Esophagus squamous epithelium (tissue), 4 donors: ENCODE data around the gene ILK.

Experiments
- POLR2A ChIP-seq, 4 donors: fragments of 450-650 bp; IDR thresholded peaks; one replicate each; pipeline ENCODE4 v1.6.1; 2017; ENCODE audit warnings: antibody characterized with exemption in 4 of 4, mild to moderate bottlenecking in 4 of 4, moderate library complexity in 3 of 4
- TF ChIP-seq, protein P1 (sequence below), 6 experiments: fragments of 450-650 bp in 4 of 6; fragments of 200-600 bp in 2 of 6; sonication (generic) in 2 of 6; IDR thresholded peaks; one replicate each; pipeline ENCODE4 v1.5.1; 2016 to 2019; ENCODE audit warnings: antibody characterized with exemption in 6 of 6, mild to moderate bottlenecking in 4 of 6, moderate library complexity in 4 of 6

- TF ChIP-seq, protein P1, sequence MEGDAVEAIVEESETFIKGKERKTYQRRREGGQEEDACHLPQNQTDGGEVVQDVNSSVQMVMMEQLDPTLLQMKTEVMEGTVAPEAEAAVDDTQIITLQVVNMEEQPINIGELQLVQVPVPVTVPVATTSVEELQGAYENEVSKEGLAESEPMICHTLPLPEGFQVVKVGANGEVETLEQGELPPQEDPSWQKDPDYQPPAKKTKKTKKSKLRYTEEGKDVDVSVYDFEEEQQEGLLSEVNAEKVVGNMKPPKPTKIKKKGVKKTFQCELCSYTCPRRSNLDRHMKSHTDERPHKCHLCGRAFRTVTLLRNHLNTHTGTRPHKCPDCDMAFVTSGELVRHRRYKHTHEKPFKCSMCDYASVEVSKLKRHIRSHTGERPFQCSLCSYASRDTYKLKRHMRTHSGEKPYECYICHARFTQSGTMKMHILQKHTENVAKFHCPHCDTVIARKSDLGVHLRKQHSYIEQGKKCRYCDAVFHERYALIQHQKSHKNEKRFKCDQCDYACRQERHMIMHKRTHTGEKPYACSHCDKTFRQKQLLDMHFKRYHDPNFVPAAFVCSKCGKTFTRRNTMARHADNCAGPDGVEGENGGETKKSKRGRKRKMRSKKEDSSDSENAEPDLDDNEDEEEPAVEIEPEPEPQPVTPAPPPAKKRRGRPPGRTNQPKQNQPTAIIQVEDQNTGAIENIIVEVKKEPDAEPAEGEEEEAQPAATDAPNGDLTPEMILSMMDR (IDR thresholded peaks at IDR 0.05): no peak
- no peak for TF ChIP-seq POLR2A (IDR thresholded peaks at IDR 0.05)
Measured at GRCh38 chr11:6613496-6613895, 9.9 kb downstream of the ILK start.
